ENCODE data around the gene GABRG3.
"Not testable (repeated sequence)": the region's sequence is repeated elsewhere in the genome, so short reads cannot be mapped to it uniquely, and the experiment has no call there.

The GABRG3 gene

GRCh38 chr15:26996250-26996649 is 25.3 kb downstream of the GABRG3 start:
- no peak for DNase-seq (ENCODE audit: low read depth in 3 of 3)

- not testable (repeated sequence) for DNase-seq (ENCODE audit: low read depth in 3 of 3)
Measured at GRCh38 chr15:27003003-27003402, 32.0 kb downstream of the GABRG3 start.

GRCh38 chr15:27004226-27004625 is 33.2 kb downstream of the GABRG3 start:
- not testable (repeated sequence) for DNase-seq (ENCODE audit: low read depth in 3 of 3)

GRCh38 chr15:27017168-27017809 is 46.3 kb downstream of the GABRG3 start:
- DNase-seq (ENCODE audit: low read depth in 3 of 3) = no peak

- DNase-seq (ENCODE audit: low read depth in 3 of 3) = no peak
Measured at GRCh38 chr15:27019687-27020086, 48.7 kb downstream of the GABRG3 start.

GRCh38 chr15:27025481-27025966 is 54.5 kb downstream of the GABRG3 start:
- DNase-seq (ENCODE audit: low read depth in 3 of 3) = no peak

- DNase-seq (ENCODE audit: low read depth in 3 of 3) = no peak
Measured at GRCh38 chr15:27027229-27027628, 56.2 kb downstream of the GABRG3 start.

- no peak for DNase-seq (ENCODE audit: low read depth in 3 of 3)
Measured at GRCh38 chr15:27028858-27029477, 58.0 kb downstream of the GABRG3 start.

- DNase-seq (ENCODE audit: low read depth in 3 of 3) = no peak
Measured at GRCh38 chr15:27036210-27036609, 65.2 kb downstream of the GABRG3 start.

GRCh38 chr15:27037501-27037900 is 66.5 kb downstream of the GABRG3 start:
- no peak for DNase-seq (ENCODE audit: low read depth in 3 of 3)

- no peak for DNase-seq (ENCODE audit: low read depth in 3 of 3)
Measured at GRCh38 chr15:27039152-27039551, 68.2 kb downstream of the GABRG3 start.

- DNase-seq (ENCODE audit: low read depth in 3 of 3) = no peak
Measured at GRCh38 chr15:27042230-27042629, 71.2 kb downstream of the GABRG3 start.

- no peak for DNase-seq (ENCODE audit: low read depth in 3 of 3)
Measured at GRCh38 chr15:27042646-27043045, 71.7 kb downstream of the GABRG3 start.

GRCh38 chr15:27043770-27044169 is 72.8 kb downstream of the GABRG3 start:
- no peak for DNase-seq (ENCODE audit: low read depth in 3 of 3)

GRCh38 chr15:27045796-27046195 is 74.8 kb downstream of the GABRG3 start:
- no peak for DNase-seq (ENCODE audit: low read depth in 3 of 3)

GRCh38 chr15:27046880-27047279 is 75.9 kb downstream of the GABRG3 start:
- DNase-seq (ENCODE audit: low read depth in 3 of 3) = no peak

- DNase-seq (ENCODE audit: low read depth in 3 of 3) = no peak
Measured at GRCh38 chr15:27050163-27050562, 79.2 kb downstream of the GABRG3 start.

- DNase-seq (ENCODE audit: low read depth in 3 of 3) = no peak
Measured at GRCh38 chr15:27054426-27054825, 83.4 kb downstream of the GABRG3 start.

- DNase-seq (ENCODE audit: low read depth in 3 of 3) = no peak
Measured at GRCh38 chr15:27057904-27058645, 87.1 kb downstream of the GABRG3 start.

GRCh38 chr15:27058939-27059338 is 88.0 kb downstream of the GABRG3 start:
- no peak for DNase-seq (ENCODE audit: low read depth in 3 of 3)

GRCh38 chr15:27059610-27060202 is 88.7 kb downstream of the GABRG3 start:
- no peak for DNase-seq (ENCODE audit: low read depth in 3 of 3)

- no peak for DNase-seq (ENCODE audit: low read depth in 3 of 3)
Measured at GRCh38 chr15:27061739-27062138, 90.8 kb downstream of the GABRG3 start.

Measured in stimulated activated CD4-positive, alpha-beta T cell treated with anti-CD3 and anti-CD28 coated beads, TNF-alpha, amount 100 ng/mL, for 4 hours (primary cell).